HCT116 (cell line): ENCODE results near the gene GIMAP5. TPM values are rescaled to one million over a fixed set of nuclear protein-coding genes. Genes with fewer than 3 reads are reported as not detected.

Experiments used
- ATAC-seq: fragments of 200-7000 bp; cut with Tn5 transposase; 2 replicates; pipeline ENCODE4 v1.9.1; 2020; ENCODE audit warnings: mild to moderate bottlenecking, moderate library complexity
- BruUV-seq: library from RNA; stranded (reverse); fragments of 400-500 nt; replicated peaks from 2 replicates; lab custom pipeline; 2021; lab: Mats Ljungman, UMichigan
- CTCF ChIA-PET: fragments of 300-600 bp; sonication (Branson Sonifier 250); formaldehyde crosslinking; loops from one replicate; lab custom pipeline; 2021; ENCODE audit warnings: antibody characterized with exemption; lab: Charles Lee
- POLR2A ChIA-PET: fragments of 300-600, 350-600 bp; sonication (Branson Sonifier 250); formaldehyde crosslinking; loops from one replicate; lab custom pipeline; 2021; ENCODE audit warnings: antibody characterized with exemption; lab: Charles Lee
- RAD21 ChIA-PET, 2 experiments: fragments of 300-600 bp; sonication (Branson Sonifier 250); formaldehyde crosslinking; loops; one replicate each; lab custom pipeline; 2023; ENCODE audit warnings: low total read pairs in 2 of 2; ENCODE audit not compliant: uncharacterized antibody in 2 of 2, unreplicated experiment in 2 of 2, low non-redundant PET in 1 of 2; lab: Charles Lee
- DNase-seq: peaks from one replicate; pipeline ENCODE4 v3.0.0-alpha.2; 2010; ENCODE audit warnings: low read depth, low spot score
- H2AFZ ChIP-seq: fragments of 200-600 bp; shearing (Covaris generic), sonication (generic); 2 replicates; pipeline ENCODE4 v1.6.1; 2017; ENCODE audit warnings: low read depth, mixed run types, mixed read lengths, antibody characterized with exemption, low read length; ENCODE audit not compliant: poor library complexity, severe bottlenecking
- H3K27ac ChIP-seq: 2 replicates; pipeline ENCODE4 v1.5.1; 2012; ENCODE audit warnings: low read depth, low read length
- H3K27me3 ChIP-seq: fragments of 200-600 bp; sonication (generic); 2 replicates; pipeline ENCODE4 v1.6.1; 2016; ENCODE audit warnings: mixed run types, low read length, mixed read lengths; ENCODE audit not compliant: insufficient read depth
- H3K36me3 ChIP-seq, 2 experiments: fragments of 200-500 bp in 1 of 2; fragments of 200-600 bp in 1 of 2; sonication (Bioruptor generic) in 1 of 2; sonication (generic) in 1 of 2; 2 replicates each; pipeline versions ENCODE4 v1.5.1 to v1.6.1; 2014 to 2016; ENCODE audit warnings: low read length in 2 of 2, inconsistent platforms in 1 of 2, mixed read lengths in 1 of 2, mixed run types in 1 of 2; ENCODE audit not compliant: insufficient read depth in 2 of 2, control insufficient read depth in 1 of 2
- H3K4me1 ChIP-seq, 2 experiments: fragments of 200-600 bp in 1 of 2; sonication (generic) in 1 of 2; 2 replicates each; pipeline versions ENCODE4 v1.5.1 to v1.6.1; 2012 to 2017; ENCODE audit warnings: low read length in 2 of 2, inconsistent platforms in 1 of 2, mild to moderate bottlenecking in 1 of 2, mixed read lengths in 1 of 2, mixed run types in 1 of 2, moderate library complexity in 1 of 2; ENCODE audit not compliant: insufficient read depth in 2 of 2, control insufficient read depth in 1 of 2
- H3K4me2 ChIP-seq: fragments of 200-600 bp; sonication (generic); 2 replicates; pipeline ENCODE4 v1.6.1; 2017; ENCODE audit warnings: mixed run types, low read length, mixed read lengths
- H3K4me3 ChIP-seq, 2 experiments: fragments of 200-600 bp in 1 of 2; sonication (generic) in 1 of 2; replicated peaks in 1 of 2; 2 replicates each; pipeline ENCODE4 v1.5.1; 2011 to 2016; ENCODE audit warnings: low read length in 2 of 2, control low read depth in 1 of 2, low read depth in 1 of 2, mild to moderate bottlenecking in 1 of 2, mixed read lengths in 1 of 2, mixed run types in 1 of 2
- H3K79me2 ChIP-seq: fragments of 200-600 bp; sonication (generic); 2 replicates; pipeline ENCODE4 v1.6.1; 2017; ENCODE audit warnings: mild to moderate bottlenecking, mixed run types, low read length, moderate library complexity, mixed read lengths; ENCODE audit not compliant: insufficient read depth
- H3K9ac ChIP-seq: fragments of 200-600 bp; sonication (generic); 2 replicates; pipeline ENCODE4 v1.6.1; 2016; ENCODE audit warnings: low read length, mixed read lengths
- H3K9me2 ChIP-seq: fragments of 200-600 bp; sonication (generic), shearing (Covaris generic); 2 replicates; pipeline ENCODE4 v1.6.1; 2017; ENCODE audit warnings: mixed run types, mild to moderate bottlenecking, moderate library complexity; ENCODE audit not compliant: insufficient read depth
- H3K9me3 ChIP-seq, 2 experiments: fragments of 200-500 bp in 1 of 2; fragments of 200-600 bp in 1 of 2; sonication (Bioruptor generic) in 1 of 2; sonication (generic) in 1 of 2; 2 replicates each; pipeline ENCODE4 v1.6.1; 2014 to 2017; ENCODE audit warnings: low read length in 2 of 2, mixed read lengths in 2 of 2, inconsistent platforms in 1 of 2, low read depth in 1 of 2, mild to moderate bottlenecking in 1 of 2, mixed run types in 1 of 2, moderate library complexity in 1 of 2; ENCODE audit not compliant: control insufficient read depth in 1 of 2, insufficient read depth in 1 of 2
- H4K20me1 ChIP-seq: fragments of 200-600 bp; sonication (generic), shearing (Covaris generic); 2 replicates; pipeline ENCODE4 v1.6.1; 2017; ENCODE audit warnings: mixed run types, mild to moderate bottlenecking, moderate library complexity; ENCODE audit not compliant: insufficient read depth
- ELF1 ChIP-seq: IDR thresholded peaks from 2 replicates; pipeline ENCODE4 v1.6.1; 2012; ENCODE audit warnings: low read depth, borderline replicate concordance
- EZH2 ChIP-seq: fragments of 200-600 bp; sonication (generic); IDR thresholded peaks from 2 replicates; pipeline ENCODE4 v1.6.1; 2017; ENCODE audit warnings: antibody characterized with exemption, mixed run types
- POLR2A ChIP-seq: IDR thresholded peaks from 2 replicates; pipeline ENCODE4 v1.7.0; 2011; ENCODE audit warnings: borderline replicate concordance; ENCODE audit not compliant: insufficient read depth, insufficient read length; ENCODE audit errors: extremely low read depth
- POLR2AphosphoS5 ChIP-seq: IDR thresholded peaks from 2 replicates; pipeline ENCODE4 v1.6.1; 2011; ENCODE audit warnings: mild to moderate bottlenecking, low read depth, low read length, moderate library complexity
- RAD21 ChIP-seq: IDR thresholded peaks from 2 replicates; pipeline ENCODE4 v1.6.1; 2012; ENCODE audit warnings: low read depth, mild to moderate bottlenecking
- SP1 ChIP-seq: IDR thresholded peaks from 2 replicates; pipeline ENCODE4 v1.6.1; 2012; ENCODE audit warnings: low read depth
- SRF ChIP-seq: IDR thresholded peaks from 2 replicates; pipeline ENCODE4 v1.6.1; 2012; ENCODE audit warnings: low read depth
- TCF7L2 ChIP-seq: IDR thresholded peaks from 2 replicates; pipeline ENCODE4 v1.7.0; 2011; ENCODE audit warnings: borderline replicate concordance, inconsistent platforms; ENCODE audit not compliant: insufficient read depth, insufficient read length; ENCODE audit errors: extremely low read depth
- ZBTB33 ChIP-seq: IDR thresholded peaks from 2 replicates; pipeline ENCODE4 v1.6.1; 2011; ENCODE audit warnings: mild to moderate bottlenecking, low read length, moderate library complexity; ENCODE audit not compliant: insufficient replicate concordance; ENCODE audit errors: extremely low read depth
- ZFX ChIP-seq: fragments of 450-650 bp; IDR thresholded peaks from 2 replicates; pipeline ENCODE4 v1.6.1; 2017
- ZNF274 ChIP-seq: fragments of 200-500 bp; sonication (Bioruptor generic); IDR thresholded peaks from 2 replicates; pipeline ENCODE4 v1.6.1; 2014; ENCODE audit warnings: mild to moderate bottlenecking, low read depth, low read length, inconsistent platforms
- intact Hi-C: fragments of 100-400 bp; cut with micrococcal nuclease; formaldehyde crosslinking; loops from 2 replicates; pipeline ENCODE4 v1.10.0; 2022
- total RNA-seq: library from RNA; stranded (reverse); gene quantifications from one replicate; pipeline ENCODE4 v1.2.1, GENCODE V29; 2021; ENCODE audit not compliant: unreplicated experiment
- TF ChIP-seq, protein P1 (sequence below): IDR thresholded peaks from 2 replicates; pipeline ENCODE4 v1.6.1; 2012

Gene GIMAP5
- total RNA-seq, 1 experiment from 2014 or later: 0.57 TPM

- intact Hi-C loops: no loop called here
- Histone ChIP-seq H3K4me1 (no peaks in the 10 kb centered on the region), H3K9me3 (no peaks in the 10 kb centered on the region), H3K27ac (no peak overlapping the region), H3K4me3 (no peak overlapping the region), H3K27me3 (peaks cover 44% of the 10 kb centered on the region), H3K79me2 (no peaks in the 10 kb centered on the region), H3K4me2 (no peak overlapping the region), H3K9ac (no peak overlapping the region), H4K20me1 (no peaks in the 10 kb centered on the region), H2AFZ (no peak overlapping the region), H3K36me3 (no peaks in the 10 kb centered on the region), H3K9me2 (no peaks in the 10 kb centered on the region)
- no peak for ATAC-seq
- ChIA-PET CTCF (no interaction called here), RAD21 (no interaction called here), POLR2A (no interaction called here)
- no peak for TF ChIP-seq ZNF274
- no TSS peak for BruUV-seq
- no peak for DNase-seq
Measured at GRCh38 chr7:150746921-150747320, 9.7 kb downstream of the GIMAP5 start.

DNA sequence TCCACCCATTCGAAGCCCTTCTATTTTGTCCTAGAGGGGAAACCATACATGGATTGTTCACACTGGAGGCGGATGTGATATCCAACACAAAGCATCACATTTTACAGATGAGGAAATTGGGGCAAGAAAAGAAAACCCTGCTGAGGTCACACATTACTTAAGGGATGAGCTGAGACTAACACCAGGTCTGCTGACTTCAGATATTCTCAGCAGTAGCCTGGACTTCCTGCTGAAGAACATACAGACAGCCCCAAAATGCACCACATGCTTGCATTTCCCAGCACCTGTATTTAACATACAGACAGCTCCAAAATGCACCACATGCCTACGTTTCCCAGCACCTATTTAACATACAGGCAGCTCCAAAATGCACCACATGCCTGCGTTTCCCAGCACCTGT is 11.2 kb downstream of the GIMAP5 start:
- H3K9me2 ChIP-seq: no peaks in the 10 kb centered on the region
- H3K27ac ChIP-seq: no peak overlapping the region
- H2AFZ ChIP-seq: no peak overlapping the region
- H3K36me3 ChIP-seq: no peaks in the 10 kb centered on the region
- POLR2A ChIA-PET: no interaction called here
- H3K9ac ChIP-seq: no peak overlapping the region
- TF ChIP-seq EZH2 (no peak), SRF (no peak), TCF7L2 (no peak), ZNF274 (no peak), SP1 (no peak), POLR2A (no peak), POLR2AphosphoS5 (no peak), ELF1 (no peak), ZBTB33 (no peak), ZFX (no peak), RAD21 (no peak)
- TF ChIP-seq, protein P1, sequence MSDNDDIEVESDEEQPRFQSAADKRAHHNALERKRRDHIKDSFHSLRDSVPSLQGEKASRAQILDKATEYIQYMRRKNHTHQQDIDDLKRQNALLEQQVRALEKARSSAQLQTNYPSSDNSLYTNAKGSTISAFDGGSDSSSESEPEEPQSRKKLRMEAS: no peak
- no peaks in the 10 kb centered on the region for H3K9me3 ChIP-seq
- no peak for DNase-seq
- CTCF ChIA-PET: no interaction called here
- no peak overlapping the region for H3K4me3 ChIP-seq
- H3K27me3 ChIP-seq: peaks cover 37% of the 10 kb centered on the region
- H4K20me1 ChIP-seq: no peaks in the 10 kb centered on the region
- no peak overlapping the region for H3K4me2 ChIP-seq
- intact Hi-C loops: no loop called here
- H3K79me2 ChIP-seq: no peaks in the 10 kb centered on the region
- no TSS peak for BruUV-seq
- RAD21 ChIA-PET: no interaction called here
- no peak for ATAC-seq
- H3K4me1 ChIP-seq: no peaks in the 10 kb centered on the region
